NB4 (cell line): Measurements from ENCODE around the gene CSTF1.

Source experiments
- DNase-seq: peaks from one replicate; pipeline ENCODE4 v3.0.0; 2010; ENCODE audit warnings: low read depth
- H3K4me3 ChIP-seq: one replicate; pipeline ENCODE4 v1.5.1; 2011; ENCODE audit warnings: mild to moderate bottlenecking, low read depth, low read length, moderate library complexity
- CTCF ChIP-seq: IDR thresholded peaks from one replicate; pipeline ENCODE4 v1.5.1; 2012; ENCODE audit warnings: low read depth, low read length
- MYC ChIP-seq: IDR thresholded peaks from 2 replicates; pipeline ENCODE4 v1.6.1; 2011; ENCODE audit warnings: low read depth, low read length
- POLR2A ChIP-seq: IDR thresholded peaks from 2 replicates; pipeline ENCODE4 v1.6.1; 2011; ENCODE audit warnings: mild to moderate bottlenecking; ENCODE audit not compliant: insufficient read length; ENCODE audit errors: extremely low read depth
- TF ChIP-seq, protein P1 (sequence below): IDR thresholded peaks from 2 replicates; pipeline ENCODE4 v1.6.1; 2011; ENCODE audit warnings: low read depth, low read length

Gene CSTF1

DNA sequence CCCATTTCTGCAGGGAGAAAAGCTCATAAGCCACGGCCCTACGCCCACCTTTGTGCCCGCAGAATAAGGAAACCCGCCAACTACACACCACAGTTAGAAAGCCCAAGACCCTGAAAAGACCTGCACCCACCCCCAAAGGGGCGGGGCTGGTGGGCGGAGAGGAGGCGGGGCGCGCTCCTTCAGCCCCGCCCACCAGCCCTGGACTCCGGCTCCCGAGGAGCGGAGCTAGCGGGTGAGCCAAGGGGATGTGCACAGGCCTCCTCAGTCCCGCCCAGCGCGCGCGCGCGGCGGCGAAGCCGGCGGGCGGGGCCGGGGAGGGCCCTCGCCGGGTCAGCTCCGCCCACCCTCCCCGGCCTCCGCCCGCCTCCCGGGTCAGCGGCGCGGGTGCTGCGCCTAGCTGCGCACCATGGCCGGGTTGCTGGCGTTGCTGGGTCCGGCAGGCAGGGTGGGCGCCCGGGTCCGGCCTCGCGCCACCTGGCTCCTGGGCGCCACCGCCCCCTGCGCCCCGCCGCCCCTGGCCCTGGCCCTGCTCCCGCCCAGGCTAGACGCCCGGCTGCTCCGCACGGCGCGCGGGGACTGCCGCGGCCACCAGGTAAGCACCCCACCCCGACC is 33.7 kb upstream of the CSTF1 start, which contains the start of gene FAM210B:
Gene FAM210B, plus strand, starts transcription at position 375 of the 612 bp plus-strand sequence. Its CDS starts 32 bp downstream, at position 407.
- H3K4me3 ChIP-seq: peak within 1 kb of the TSS; percentile 48
- peak; percentile 90 for DNase-seq
- TF ChIP-seq MYC (no peak), POLR2A (peak; percentile 48)

DNA sequence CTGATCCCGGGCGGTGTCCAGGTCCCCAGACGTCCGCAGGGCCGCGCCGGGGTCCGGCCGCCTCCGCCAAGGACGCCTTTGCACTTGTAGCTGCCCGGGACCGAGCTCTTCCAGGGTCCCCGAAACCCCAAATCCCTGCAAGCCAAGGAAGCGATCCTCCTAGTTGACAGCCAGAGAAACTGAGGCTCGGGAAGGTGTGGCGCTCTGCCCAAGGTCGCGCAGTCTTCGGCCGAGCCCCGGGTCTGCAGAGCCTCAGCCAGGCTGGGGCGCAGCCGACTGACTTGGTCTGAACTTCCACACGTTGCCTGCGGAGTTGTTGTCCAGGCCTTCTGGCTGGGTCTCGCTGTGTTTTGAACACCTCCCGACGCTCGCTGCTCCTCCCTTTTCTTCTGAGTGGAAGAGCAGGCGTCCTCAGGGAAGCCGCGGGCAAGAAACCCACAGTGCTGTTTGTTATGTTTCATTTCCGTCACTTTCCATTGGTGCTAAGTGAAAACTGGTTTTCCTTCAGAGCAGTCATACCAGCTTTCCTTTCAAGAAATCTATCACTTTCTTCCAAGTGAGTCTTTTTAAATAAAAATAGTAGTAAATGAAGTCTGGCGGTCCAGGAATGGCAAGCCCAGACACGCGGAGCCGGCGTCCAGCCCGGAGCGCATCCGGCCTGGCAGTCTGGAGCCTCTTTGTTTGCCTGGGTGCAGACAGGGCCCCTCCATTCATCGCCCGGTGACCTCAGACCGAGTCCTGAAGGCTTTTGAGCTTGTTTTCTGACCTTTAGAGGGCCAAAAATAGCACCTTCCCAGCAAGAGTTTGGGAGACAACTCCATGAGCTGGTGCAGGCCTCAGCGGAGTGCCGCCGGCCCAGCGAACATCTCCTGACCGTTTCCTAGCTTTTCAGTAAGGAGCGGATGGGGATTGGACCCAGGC is 33.0 kb upstream of the CSTF1 start:
- H3K4me3 ChIP-seq: peak overlapping the region; percentile 48
- DNase-seq: peak; percentile 36
- TF ChIP-seq, protein P1, sequence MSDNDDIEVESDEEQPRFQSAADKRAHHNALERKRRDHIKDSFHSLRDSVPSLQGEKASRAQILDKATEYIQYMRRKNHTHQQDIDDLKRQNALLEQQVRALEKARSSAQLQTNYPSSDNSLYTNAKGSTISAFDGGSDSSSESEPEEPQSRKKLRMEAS: no peak
- TF ChIP-seq CTCF (no peak), MYC (no peak), POLR2A (no peak)

DNA sequence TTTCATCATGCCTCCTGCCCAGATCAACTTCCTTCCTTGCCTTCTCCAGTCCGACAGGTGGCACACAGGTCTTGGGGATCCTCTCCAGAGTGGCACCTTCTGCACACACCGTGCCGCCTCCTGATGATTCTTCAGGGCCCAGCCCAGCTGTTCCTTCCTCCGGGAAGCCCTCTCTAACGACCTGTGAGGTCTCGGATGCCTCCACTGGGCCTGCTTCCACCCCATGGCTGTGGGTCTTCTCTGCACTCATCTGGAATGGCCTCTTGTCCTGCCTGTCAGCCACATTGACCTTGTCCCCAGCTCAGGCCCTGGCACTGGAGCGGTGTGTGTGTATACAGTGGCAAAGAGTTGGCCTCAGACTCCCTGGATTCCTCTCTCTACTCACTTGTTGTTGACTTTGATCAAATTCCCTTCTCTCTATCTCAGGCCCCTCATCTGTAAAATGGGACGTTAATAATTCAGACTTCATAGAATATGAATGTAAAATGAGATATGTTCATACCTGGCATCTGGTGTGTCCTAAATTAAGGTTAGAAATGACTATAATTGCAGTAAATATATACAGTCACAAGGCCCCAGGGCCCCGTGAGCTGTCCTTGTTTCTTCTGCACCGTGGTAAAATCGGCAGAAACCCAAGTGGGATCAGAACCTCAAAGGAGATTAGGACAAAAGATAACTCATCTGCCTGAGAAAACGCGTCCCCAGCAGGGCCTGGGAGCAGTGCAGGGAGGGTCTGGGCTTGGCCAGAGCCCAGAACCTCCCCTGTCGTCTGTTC is 32.1 kb upstream of the CSTF1 start:
- no peak for DNase-seq
- no peak overlapping the region for H3K4me3 ChIP-seq
- TF ChIP-seq CTCF (no peak), POLR2A (no peak), MYC (no peak)
- TF ChIP-seq, protein P1: no peak

DNA sequence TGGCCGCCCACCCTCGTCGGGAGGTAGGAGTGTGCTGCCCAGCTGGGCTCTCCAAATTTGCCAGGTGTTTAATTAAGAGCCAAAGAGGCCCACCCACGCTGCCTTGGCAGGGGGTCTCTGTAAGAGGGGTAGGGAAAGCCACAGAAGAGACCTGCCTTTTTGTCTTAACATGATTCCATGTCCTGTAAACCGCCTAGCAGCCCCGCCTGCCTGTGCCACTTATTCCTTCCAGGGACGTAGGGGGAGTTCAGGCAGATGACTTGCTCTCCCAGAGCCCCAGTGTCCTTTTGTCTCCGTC is 31.6 kb upstream of the CSTF1 start:
- TF ChIP-seq MYC (no peak), POLR2A (no peak), CTCF (no peak)
- TF ChIP-seq, protein P1: no peak
- no peak overlapping the region for H3K4me3 ChIP-seq
- no peak for DNase-seq

DNA sequence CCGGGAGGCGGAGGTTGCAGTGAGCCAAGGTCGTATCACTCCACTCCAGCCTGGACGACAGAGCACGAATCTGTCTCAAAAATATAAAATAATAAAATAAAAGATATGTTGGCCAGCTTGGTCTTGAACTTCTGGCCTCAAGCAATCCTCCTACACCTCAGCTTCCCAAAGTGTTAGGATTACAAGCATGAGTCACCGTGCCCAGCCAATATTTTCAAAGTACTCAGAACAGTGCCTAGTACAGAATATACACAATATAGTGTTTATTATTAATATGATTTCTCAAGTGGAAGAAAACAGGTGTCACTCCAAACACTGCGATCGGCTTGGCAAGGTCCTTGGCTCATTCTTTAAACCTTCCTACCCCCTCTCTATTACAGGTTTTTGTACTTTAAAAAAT is 30.5 kb upstream of the CSTF1 start:
- no peak for DNase-seq
- TF ChIP-seq, protein P1: no peak

DNA sequence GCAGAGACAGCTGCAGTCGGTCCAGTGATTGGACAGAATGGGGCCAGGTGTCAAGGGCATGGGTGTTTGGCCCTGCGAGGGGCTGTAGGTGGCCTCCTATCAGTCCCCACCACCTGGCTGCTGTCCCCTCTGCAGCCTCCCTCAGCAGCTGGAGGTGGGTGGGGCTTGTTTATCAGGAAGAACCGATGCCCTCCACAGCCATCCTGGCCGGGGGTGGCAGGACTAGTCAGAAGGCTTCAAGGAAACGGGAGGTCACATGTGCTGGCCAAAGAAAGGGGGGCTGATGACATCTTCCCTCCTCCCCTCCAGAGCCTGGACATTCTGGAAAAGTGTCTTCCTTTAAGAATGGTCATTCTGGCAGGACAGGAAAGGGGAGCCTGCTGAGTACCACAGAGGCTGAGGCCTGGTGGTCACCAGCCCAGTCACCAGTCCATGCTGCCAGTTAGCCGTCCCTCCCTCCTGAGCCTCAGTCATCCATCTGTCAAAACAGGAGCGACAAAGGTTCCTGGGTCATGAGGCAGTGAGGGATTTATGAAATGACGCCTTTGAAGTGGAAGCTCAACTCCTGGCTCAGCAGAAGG is 29.5 kb upstream of the CSTF1 start:
- DNase-seq: no peak
- no peak for TF ChIP-seq MYC
- TF ChIP-seq, protein P1: no peak
- no peak for TF ChIP-seq POLR2A
- TF ChIP-seq CTCF: no peak
- H3K4me3 ChIP-seq: no peak overlapping the region

More for the DNA sequence above, 30.5 kb upstream of the CSTF1 start:
- H3K4me3 ChIP-seq: no peak overlapping the region
